K562 (cell line): Measurements from ENCODE around the gene TMEM187. TPM values are rescaled to one million over a fixed set of nuclear protein-coding genes. Genes with fewer than 3 reads are reported as not detected.

ENCODE experiments used
- CBX8 ChIP-seq: fragments of 200-600 bp; sonication (generic); IDR thresholded peaks from 2 replicates; pipeline ENCODE4 v1.6.1; 2012; ENCODE audit warnings: borderline replicate concordance, mixed run types, low read depth, mild to moderate bottlenecking, moderate library complexity, mixed read lengths, low read length, control low read depth, inconsistent platforms; ENCODE audit not compliant: poor library complexity, severe bottlenecking; ENCODE audit errors: extremely low read depth
- CCNT2 ChIP-seq: IDR thresholded peaks from 2 replicates; pipeline ENCODE4 v1.6.1; 2011; ENCODE audit warnings: borderline replicate concordance, low read depth, mild to moderate bottlenecking, moderate library complexity, mixed read lengths, low read length; ENCODE audit not compliant: insufficient read length; ENCODE audit errors: extremely low read depth
- E2F3 ChIP-seq: fragments of 250-450 bp; sonication (Bioruptor Pico); IDR thresholded peaks from 2 replicates; pipeline ENCODE4 v1.4.0; 2020; ENCODE audit warnings: mild to moderate bottlenecking
- EGR1 ChIP-seq: fragments of 450-650 bp; conservative IDR thresholded peaks from 2 replicates; pipeline ENCODE4 v1.6.1; 2017; ENCODE audit warnings: mild to moderate bottlenecking
- FOXK1 ChIP-seq: sonication (generic); formaldehyde crosslinking; IDR thresholded peaks from 2 replicates; pipeline ENCODE4 v1.8.0; 2022; ENCODE audit warnings: missing genetic modification reagents, mild to moderate bottlenecking, borderline replicate concordance
- HEY1 ChIP-seq: fragments of 250-450 bp; sonication (Bioruptor Pico); IDR thresholded peaks from 2 replicates; pipeline ENCODE4 v1.5.0; 2020; ENCODE audit warnings: mild to moderate bottlenecking, moderate library complexity, borderline replicate concordance
- HMGXB4 ChIP-seq: sonication (generic); formaldehyde crosslinking; IDR thresholded peaks from 2 replicates; pipeline ENCODE4 v1.8.1; 2023; ENCODE audit warnings: mild to moderate bottlenecking, missing genetic modification reagents
- HNRNPL ChIP-seq: fragments of 200-400 bp; formaldehyde crosslinking; IDR thresholded peaks from 2 replicates; pipeline ENCODE4 v1.6.1; 2017; ENCODE audit warnings: low read depth, mild to moderate bottlenecking, low read length
- ILF3 ChIP-seq: fragments of 450-650 bp; IDR thresholded peaks from 2 replicates; pipeline ENCODE4 v1.6.1; 2018; ENCODE audit warnings: antibody characterized with exemption, mild to moderate bottlenecking, moderate library complexity, borderline replicate concordance
- KHSRP ChIP-seq: fragments of 450-650 bp; IDR thresholded peaks from 2 replicates; pipeline ENCODE4 v1.6.1; 2017
- MCM7 ChIP-seq, 2 experiments: fragments of 450-650 bp; IDR thresholded peaks; 2 replicates each; pipeline ENCODE4 v1.6.1; 2016 to 2018
- MNT ChIP-seq, 2 experiments: fragments of 450-650 bp; conservative IDR thresholded peaks; 2 replicates each; pipeline ENCODE4 v1.6.1; 2017; ENCODE audit warnings: mild to moderate bottlenecking in 2 of 2, moderate library complexity in 2 of 2
- MXD1 ChIP-seq: fragments of 250-450 bp; sonication (Bioruptor Pico); IDR thresholded peaks from 2 replicates; pipeline ENCODE4 v1.8.0; 2021; ENCODE audit warnings: borderline replicate concordance, mild to moderate bottlenecking, moderate library complexity; ENCODE audit not compliant: poor library complexity, severe bottlenecking
- STAT5B ChIP-seq: fragments of 250-450 bp; sonication (Bioruptor Pico); IDR thresholded peaks from 2 replicates; pipeline ENCODE4 v1.8.0; 2021; ENCODE audit warnings: mild to moderate bottlenecking, inconsistent platforms
- TFAM ChIP-seq: fragments of 250-450 bp; sonication (Bioruptor Pico); conservative IDR thresholded peaks from 2 replicates; pipeline ENCODE4 v1.5.0; 2021; ENCODE audit warnings: mild to moderate bottlenecking, moderate library complexity
- ZBTB8A ChIP-seq: fragments of 450-650 bp; IDR thresholded peaks from 2 replicates; pipeline ENCODE4 v1.6.1; 2018; ENCODE audit warnings: mild to moderate bottlenecking, moderate library complexity; ENCODE audit not compliant: partially characterized antibody
- ZNF143 ChIP-seq: sonication (generic); formaldehyde crosslinking; IDR thresholded peaks from 2 replicates; pipeline ENCODE4 v1.9.0; 2022; ENCODE audit warnings: mild to moderate bottlenecking, missing genetic modification reagents
- ZNF311 ChIP-seq: fragments of 250-450 bp; sonication (Bioruptor Pico); IDR thresholded peaks from 2 replicates; pipeline ENCODE4 v1.4.0; 2020; ENCODE audit warnings: mild to moderate bottlenecking, moderate library complexity
- ZNF395 ChIP-seq: fragments of 200-800 bp; sonication (Bioruptor generic); IDR thresholded peaks from 2 replicates; pipeline ENCODE4 v1.6.1; 2017; ENCODE audit warnings: missing genetic modification characterization, missing compliant biosample characterization
- ZSCAN32 ChIP-seq: fragments of 450-650 bp; formaldehyde crosslinking; IDR thresholded peaks from 2 replicates; pipeline ENCODE4 v1.4.0; 2020; ENCODE audit warnings: mild to moderate bottlenecking, moderate library complexity
- polyA plus RNA-seq, 8 experiments: library from polyadenylated mRNA; depleted of rRNA in 4 of 8; stranded (reverse) in 5 of 8; unstranded in 3 of 8; fragments of >200 nt; fragmentation: Nextera tagmentation in 2 of 8; fragmentation: Illumina TruSeq in 1 of 8; extraction: Ambion mirVana in 2 of 8; extraction: Trizol in 1 of 8; gene quantifications; 2 replicates each; pipeline versions ENCODE4 v1.2.1 to v1.2.3, GENCODE V29; 2011 to 2014; ENCODE audit warnings: inconsistent platforms in 1 of 8, missing spikeins in 1 of 8
- total RNA-seq, 7 experiments: library from RNA; depleted of rRNA in 6 of 7; stranded (reverse); fragments of >200 nt in 6 of 7; fragmentation: Illumina TruSeq in 2 of 7; extraction: Trizol in 2 of 7; gene quantifications; 2 replicates each; pipeline versions ENCODE4 v1.2.1 to v1.2.3, GENCODE V29; 2011 to 2021; ENCODE audit warnings: low replicate concordance in 1 of 7
- TF ChIP-seq, protein P1 (sequence below): fragments of 450-650 bp; conservative IDR thresholded peaks from 2 replicates; pipeline ENCODE4 v1.6.1; 2016; ENCODE audit warnings: missing genetic modification characterization, low read depth, mild to moderate bottlenecking, missing compliant biosample characterization, moderate library complexity

TMEM187 gene
- total and polyA plus RNA-seq, 9 of the 15 experiments (the other 6 are each of a cell fraction or from before 2014, with no cell fraction given) = 0.13 to 6.4 (median 1.6) TPM

DNA sequence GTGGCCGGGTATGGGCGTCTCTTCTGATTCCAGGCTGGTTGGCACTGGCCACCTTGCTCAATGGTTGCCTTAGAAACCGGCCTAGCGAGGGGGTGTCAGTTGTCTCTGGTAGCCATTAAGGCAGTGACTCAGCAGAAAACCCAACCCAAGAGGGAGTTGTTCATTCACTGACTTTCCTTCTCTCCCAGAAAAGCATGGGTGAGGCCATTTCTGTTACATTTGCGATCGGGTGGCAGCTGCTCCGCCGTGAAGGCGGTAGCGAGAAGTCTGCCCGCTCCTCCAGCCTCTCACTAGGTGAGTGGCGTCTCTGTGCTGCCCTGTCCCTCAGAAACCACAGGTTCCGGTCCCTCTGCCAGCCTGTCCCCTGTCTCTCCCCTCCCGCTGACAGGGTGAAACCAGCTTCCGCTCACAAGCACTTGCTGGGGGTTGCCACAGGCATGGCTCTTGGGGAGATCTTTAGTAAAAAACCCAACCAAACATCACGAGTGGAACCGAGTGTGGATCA, 29.7 kb downstream of the TMEM187 start (continued):
- peak; percentile 99 for TF ChIP-seq ZNF395 (CRISPR knock-in tag)
- peak; percentile 60; the same call in 1 of the 2 replicates for TF ChIP-seq ZNF311 (CRISPR knock-in tag)
- TF ChIP-seq MXD1 = no peak
- TF ChIP-seq ZSCAN32 (CRISPR knock-in tag) = peak; percentile 67
- TF ChIP-seq MNT (conservative IDR thresholded peaks at IDR 0.05) = no peak
- TF ChIP-seq MCM7 (IDR thresholded peaks at IDR 0.05) = no peak
- no peak for TF ChIP-seq STAT5B (CRISPR knock-in tag)
- no peak for TF ChIP-seq HEY1 (CRISPR knock-in tag)
- no peak for TF ChIP-seq HNRNPL
- no peak for TF ChIP-seq HMGXB4 (CRISPR knock-in tag)
- TF ChIP-seq ZBTB8A = no peak
- no peak for TF ChIP-seq CCNT2
- TF ChIP-seq, protein P1, sequence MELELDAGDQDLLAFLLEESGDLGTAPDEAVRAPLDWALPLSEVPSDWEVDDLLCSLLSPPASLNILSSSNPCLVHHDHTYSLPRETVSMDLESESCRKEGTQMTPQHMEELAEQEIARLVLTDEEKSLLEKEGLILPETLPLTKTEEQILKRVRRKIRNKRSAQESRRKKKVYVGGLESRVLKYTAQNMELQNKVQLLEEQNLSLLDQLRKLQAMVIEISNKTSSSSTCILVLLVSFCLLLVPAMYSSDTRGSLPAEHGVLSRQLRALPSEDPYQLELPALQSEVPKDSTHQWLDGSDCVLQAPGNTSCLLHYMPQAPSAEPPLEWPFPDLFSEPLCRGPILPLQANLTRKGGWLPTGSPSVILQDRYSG (tag) = peak; percentile 99
- no peak for TF ChIP-seq TFAM (CRISPR knock-in tag)
- TF ChIP-seq CBX8 = no peak
- no peak for TF ChIP-seq ILF3
- peak; percentile 65 for TF ChIP-seq EGR1
- no peak for TF ChIP-seq ZNF143 (CRISPR knock-in tag)
- TF ChIP-seq KHSRP = no peak
- TF ChIP-seq E2F3 (CRISPR knock-in tag) = peak; percentile 97
- no peak for TF ChIP-seq FOXK1 (CRISPR knock-in tag)
